ENCODE measurements around the gene PARD3B. TPM values are rescaled to one million over a fixed set of nuclear protein-coding genes. Genes with fewer than 3 reads are reported as not detected.

Gene PARD3B
- polyA plus RNA-seq, 1 donor, result 10.3 TPM

- no peak for DNase-seq
These were observed 524.7 kb downstream of the PARD3B start for GRCh38 chr2:205069928-205070327.

- no peak for DNase-seq
These were observed 525.6 kb downstream of the PARD3B start for GRCh38 chr2:205070889-205071288.

- DNase-seq, result no peak
These were observed 528.3 kb downstream of the PARD3B start for GRCh38 chr2:205073433-205074020.

- DNase-seq, result no peak
These were observed 531.1 kb downstream of the PARD3B start for GRCh38 chr2:205076405-205076804.

GRCh38 chr2:205077159-205077558 lies 531.9 kb downstream of the PARD3B start:
- no peak for DNase-seq

GRCh38 chr2:205078762-205079161 lies 533.5 kb downstream of the PARD3B start:
- DNase-seq, result no peak

- no peak for DNase-seq
These were observed 533.9 kb downstream of the PARD3B start for GRCh38 chr2:205079173-205079572.

- DNase-seq, result no peak
These were observed 541.4 kb downstream of the PARD3B start for GRCh38 chr2:205086662-205087061.

GRCh38 chr2:205087862-205088261 lies 542.6 kb downstream of the PARD3B start:
- DNase-seq, result no peak

- DNase-seq, result no peak
These were observed 544.7 kb downstream of the PARD3B start for GRCh38 chr2:205089958-205090357.

GRCh38 chr2:205091411-205091810 lies 546.1 kb downstream of the PARD3B start:
- no peak for DNase-seq

- no peak for DNase-seq
These were observed 548.8 kb downstream of the PARD3B start for GRCh38 chr2:205094031-205094430.

- DNase-seq, result no peak
These were observed 558.4 kb downstream of the PARD3B start for GRCh38 chr2:205103699-205104098.

GRCh38 chr2:205107810-205108209 lies 562.5 kb downstream of the PARD3B start:
- DNase-seq, result no peak

GRCh38 chr2:205115511-205115910 lies 570.2 kb downstream of the PARD3B start:
- no peak for DNase-seq

- no peak for DNase-seq
These were observed 571.9 kb downstream of the PARD3B start for GRCh38 chr2:205117125-205117524.

- DNase-seq, result no peak
These were observed 573.9 kb downstream of the PARD3B start for GRCh38 chr2:205119136-205119535.

GRCh38 chr2:205128726-205129125 lies 583.5 kb downstream of the PARD3B start:
- no peak for DNase-seq

GRCh38 chr2:205129531-205129930 lies 584.3 kb downstream of the PARD3B start:
- DNase-seq, result no peak

- DNase-seq, result no peak
These were observed 585.0 kb downstream of the PARD3B start for GRCh38 chr2:205130111-205130829.

- DNase-seq, result no peak
These were observed 588.3 kb downstream of the PARD3B start for GRCh38 chr2:205133544-205133943.

GRCh38 chr2:205138735-205139134 lies 593.5 kb downstream of the PARD3B start:
- DNase-seq, result no peak

GRCh38 chr2:205139822-205140463 lies 594.7 kb downstream of the PARD3B start:
- no peak for DNase-seq

GRCh38 chr2:205141381-205141780 lies 596.1 kb downstream of the PARD3B start:
- no peak for DNase-seq
